Peyer's patch (tissue), 4 donors: ENCODE results near the gene KLHL10. TPM values are rescaled to one million over a fixed set of nuclear protein-coding genes. Genes with fewer than 3 reads are reported as not detected.
A peak's percentile ranks its signal among the peaks of the same experiment; 100 is the strongest.
"Not testable (repeated sequence)": the region's sequence is repeated elsewhere in the genome, so short reads cannot be mapped to it uniquely, and the experiment has no call there.

Experiments used
- DNase-seq, 3 donors: peaks; one replicate each; pipeline ENCODE4 v3.0.0-alpha.2; 2017 to 2019
- H3K27ac ChIP-seq, 4 donors: fragments of 200-600 bp; sonication (generic); one replicate each; pipeline ENCODE4 v1.5.1; 2016 to 2019
- H3K27me3 ChIP-seq, 2 donors: fragments of 200-600 bp; sonication (generic); one replicate each; pipeline ENCODE4 v1.5.1; 2019
- H3K36me3 ChIP-seq, 3 donors: fragments of 200-600 bp; sonication (generic); one replicate each; pipeline ENCODE4 v1.5.1; 2016 to 2019
- H3K4me1 ChIP-seq, 4 donors: fragments of 200-600 bp; sonication (generic); one replicate each; pipeline ENCODE4 v1.5.1; 2016 to 2019
- H3K4me3 ChIP-seq, 4 donors: fragments of 200-600 bp; sonication (generic); 1 replicate in 3 of 4; 2 replicates in 1 of 4; pipeline ENCODE4 v1.5.1; 2016 to 2019; ENCODE audit warnings: mild to moderate bottlenecking in 1 of 4
- H3K9me3 ChIP-seq, 4 donors: fragments of 200-600 bp; sonication (generic); one replicate each; pipeline ENCODE4 v1.5.1; 2016 to 2019; ENCODE audit warnings: mild to moderate bottlenecking in 1 of 4
- POLR2A ChIP-seq, 2 donors: fragments of 450-650 bp; IDR thresholded peaks; one replicate each; pipeline ENCODE4 v1.5.1; 2017; ENCODE audit warnings: antibody characterized with exemption in 2 of 2, mild to moderate bottlenecking in 2 of 2, moderate library complexity in 2 of 2
- total RNA-seq, 4 donors: library from RNA; depleted of rRNA; stranded (reverse); fragments of >200 nt; gene quantifications; one replicate each; pipeline ENCODE4 v1.1.0, GENCODE V29; 2016
- TF ChIP-seq, protein P1 (sequence below), 6 experiments: fragments of 450-650 bp in 4 of 6; fragments of 200-600 bp in 2 of 6; sonication (generic) in 1 of 6; IDR thresholded peaks; one replicate each; pipeline ENCODE4 v1.5.1; 2017 to 2019; ENCODE audit warnings: antibody characterized with exemption in 6 of 6, mild to moderate bottlenecking in 3 of 6, moderate library complexity in 1 of 6

Gene KLHL10
- total RNA-seq, 4 donors from 2014 or later, result not detected

DNA sequence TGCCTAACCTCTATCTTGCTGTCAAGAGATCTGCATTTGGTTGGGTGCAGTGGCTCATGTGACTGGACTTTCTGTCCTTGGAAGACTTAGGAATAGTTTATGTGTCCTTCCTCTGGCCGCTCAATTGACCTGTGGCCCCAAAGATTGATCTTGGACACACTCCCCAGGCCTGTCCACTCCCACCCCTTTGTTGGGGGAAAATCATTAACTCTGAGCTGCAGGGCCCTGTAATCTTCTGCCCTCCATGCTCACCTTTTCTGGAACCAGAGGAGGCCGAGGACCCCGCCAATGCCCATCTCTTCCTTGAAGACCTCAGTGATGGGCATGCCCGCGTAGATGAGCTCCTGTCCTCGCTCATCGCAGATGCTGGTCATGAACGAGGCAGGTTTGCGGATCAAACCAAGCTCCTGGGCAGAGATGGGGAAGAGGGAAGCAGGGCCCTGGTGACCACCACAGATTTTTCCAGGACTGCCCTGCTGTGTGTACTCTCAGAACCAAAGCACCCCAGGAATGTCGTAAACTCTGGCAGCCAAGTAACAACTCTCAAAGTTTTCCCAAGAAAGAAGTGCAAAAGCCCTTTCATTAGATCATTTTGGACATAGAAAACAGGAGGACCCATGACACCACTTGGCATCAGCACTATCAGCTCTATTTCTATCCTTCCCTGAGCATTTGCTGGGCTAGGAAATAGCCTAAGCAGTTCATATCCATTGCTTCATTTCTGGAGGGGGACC is 36.1 kb downstream of the KLHL10 start:
- no peak overlapping the region for H3K27ac ChIP-seq
- H3K4me3 ChIP-seq, result no peak overlapping the region
- DNase-seq, result no peak
- TF ChIP-seq POLR2A (IDR thresholded peaks at IDR 0.05), result no peak
- TF ChIP-seq, protein P1, sequence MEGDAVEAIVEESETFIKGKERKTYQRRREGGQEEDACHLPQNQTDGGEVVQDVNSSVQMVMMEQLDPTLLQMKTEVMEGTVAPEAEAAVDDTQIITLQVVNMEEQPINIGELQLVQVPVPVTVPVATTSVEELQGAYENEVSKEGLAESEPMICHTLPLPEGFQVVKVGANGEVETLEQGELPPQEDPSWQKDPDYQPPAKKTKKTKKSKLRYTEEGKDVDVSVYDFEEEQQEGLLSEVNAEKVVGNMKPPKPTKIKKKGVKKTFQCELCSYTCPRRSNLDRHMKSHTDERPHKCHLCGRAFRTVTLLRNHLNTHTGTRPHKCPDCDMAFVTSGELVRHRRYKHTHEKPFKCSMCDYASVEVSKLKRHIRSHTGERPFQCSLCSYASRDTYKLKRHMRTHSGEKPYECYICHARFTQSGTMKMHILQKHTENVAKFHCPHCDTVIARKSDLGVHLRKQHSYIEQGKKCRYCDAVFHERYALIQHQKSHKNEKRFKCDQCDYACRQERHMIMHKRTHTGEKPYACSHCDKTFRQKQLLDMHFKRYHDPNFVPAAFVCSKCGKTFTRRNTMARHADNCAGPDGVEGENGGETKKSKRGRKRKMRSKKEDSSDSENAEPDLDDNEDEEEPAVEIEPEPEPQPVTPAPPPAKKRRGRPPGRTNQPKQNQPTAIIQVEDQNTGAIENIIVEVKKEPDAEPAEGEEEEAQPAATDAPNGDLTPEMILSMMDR (IDR thresholded peaks at IDR 0.05), result no peak
- no peaks in the 10 kb centered on the region for H3K4me1 ChIP-seq
- H3K36me3 ChIP-seq, result peaks cover 0 to 85% (median 0%) of the 10 kb centered on the region in 3 donors
- H3K27me3 ChIP-seq, result no peaks in the 10 kb centered on the region
- no peaks in the 10 kb centered on the region for H3K9me3 ChIP-seq

DNA sequence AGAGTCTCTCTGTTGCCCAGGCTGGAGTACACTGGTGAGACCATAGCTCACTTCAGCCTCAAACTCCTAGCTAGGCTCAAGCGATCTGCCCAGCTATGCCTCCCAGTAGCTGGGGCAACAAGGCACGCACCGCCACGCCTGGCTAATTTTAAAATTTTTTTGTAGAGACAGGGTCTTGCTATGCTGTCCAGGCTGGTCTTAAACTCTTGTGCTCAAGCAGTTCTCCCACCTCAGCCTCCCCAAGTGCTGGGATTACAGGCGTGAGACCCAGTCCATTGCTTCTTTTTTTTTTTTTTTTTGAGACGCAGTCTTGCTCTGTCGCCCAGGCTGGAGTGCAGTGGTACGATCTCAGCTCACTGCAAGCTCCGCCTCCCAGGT is 36.7 kb downstream of the KLHL10 start:
- H3K9me3 ChIP-seq, DNase-seq, H3K4me1 ChIP-seq, H3K27ac ChIP-seq, H3K27me3 ChIP-seq, H3K4me3 ChIP-seq: not testable (repeated sequence)
- H3K36me3 ChIP-seq, result peaks cover 0 to 85% (median 0%) of the 10 kb centered on the region in 3 donors

DNA sequence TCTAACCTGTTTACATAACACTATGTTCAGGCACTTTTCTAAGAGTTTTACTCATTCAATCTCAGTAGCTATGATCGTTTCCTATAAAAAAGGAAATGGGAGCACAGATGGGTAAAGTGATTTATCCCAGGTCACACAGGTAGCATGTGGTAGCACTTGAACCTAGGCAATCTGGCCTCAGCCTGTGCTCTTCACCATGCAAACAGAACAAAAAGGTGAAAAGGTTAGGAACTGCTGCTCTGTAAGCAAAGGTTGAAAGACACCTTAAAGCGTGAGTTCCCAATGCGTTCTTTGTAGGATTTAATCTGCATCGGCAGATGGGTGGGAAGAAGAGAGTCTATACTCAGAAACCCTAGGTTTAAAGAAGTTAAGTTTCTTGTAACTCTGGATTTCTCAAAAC is 42.5 kb downstream of the KLHL10 start:
- no peak overlapping the region for H3K27ac ChIP-seq
- no peak for DNase-seq
- peaks cover 0 to 84% (median 0%) of the 10 kb centered on the region in 3 donors for H3K36me3 ChIP-seq
- H3K9me3 ChIP-seq, result no peaks in the 10 kb centered on the region
- H3K27me3 ChIP-seq, result no peaks in the 10 kb centered on the region
- H3K4me1 ChIP-seq, result no peaks in the 10 kb centered on the region
- H3K4me3 ChIP-seq, result no peak overlapping the region
- TF ChIP-seq, protein P1 (IDR thresholded peaks at IDR 0.05), result no peak
- TF ChIP-seq POLR2A (IDR thresholded peaks at IDR 0.05), result no peak

- H3K27me3 ChIP-seq, result no peaks in the 10 kb centered on the region
- no peaks in the 10 kb centered on the region for H3K4me1 ChIP-seq
- H3K36me3 ChIP-seq, result peaks cover 0 to 96% (median 0%) of the 10 kb centered on the region in 3 donors
- H3K4me3 ChIP-seq, result no peak overlapping the region
- no peak overlapping the region for H3K27ac ChIP-seq
- no peak for DNase-seq
- no peaks in the 10 kb centered on the region for H3K9me3 ChIP-seq
- no peak for TF ChIP-seq POLR2A (IDR thresholded peaks at IDR 0.05)
- TF ChIP-seq, protein P1 (IDR thresholded peaks at IDR 0.05), result no peak
These were observed 45.1 kb downstream of the KLHL10 start for GRCh38 chr17:41882756-41883155.

- Histone ChIP-seq H3K9me3 (no peaks in the 10 kb centered on the region), H3K27me3 (no peaks in the 10 kb centered on the region), H3K27ac (no peak overlapping the region), H3K36me3 (peaks cover 0 to 98% (median 0%) of the 10 kb centered on the region in 3 donors), H3K4me1 (no peaks in the 10 kb centered on the region), H3K4me3 (no peak overlapping the region)
- no peak for DNase-seq
- no peak for TF ChIP-seq POLR2A (IDR thresholded peaks at IDR 0.05)
- TF ChIP-seq, protein P1 (IDR thresholded peaks at IDR 0.05), result peak in 1 of 6 experiments; percentile 28
These were observed 48.1 kb downstream of the KLHL10 start for GRCh38 chr17:41885733-41886132.

- Histone ChIP-seq H3K4me1 (no peaks in the 10 kb centered on the region), H3K9me3 (no peaks in the 10 kb centered on the region), H3K4me3 (no peak overlapping the region), H3K27ac (no peak overlapping the region), H3K36me3 (peaks cover 0 to 100% (median 0%) of the 10 kb centered on the region in 3 donors), H3K27me3 (no peaks in the 10 kb centered on the region)
- DNase-seq, result no peak
- no peak for TF ChIP-seq POLR2A (IDR thresholded peaks at IDR 0.05)
- TF ChIP-seq, protein P1 (IDR thresholded peaks at IDR 0.05), result no peak
These were observed 50.8 kb downstream of the KLHL10 start for GRCh38 chr17:41888332-41888965.
